RPMI8226 (cell line): ENCODE measurements around the gene HOXB5.

Experiments
- DNase-seq: peaks from one replicate; pipeline ENCODE4 v3.0.0-alpha.2; 2015

HOXB5 gene

GRCh38 chr17:48593126-48593829 is at the start of gene HOXB5:
HOXB5 (minus strand) TSS chr17:48593779; CDS start chr17:48593682, 97 bp downstream.
- no peak for DNase-seq

DNA sequence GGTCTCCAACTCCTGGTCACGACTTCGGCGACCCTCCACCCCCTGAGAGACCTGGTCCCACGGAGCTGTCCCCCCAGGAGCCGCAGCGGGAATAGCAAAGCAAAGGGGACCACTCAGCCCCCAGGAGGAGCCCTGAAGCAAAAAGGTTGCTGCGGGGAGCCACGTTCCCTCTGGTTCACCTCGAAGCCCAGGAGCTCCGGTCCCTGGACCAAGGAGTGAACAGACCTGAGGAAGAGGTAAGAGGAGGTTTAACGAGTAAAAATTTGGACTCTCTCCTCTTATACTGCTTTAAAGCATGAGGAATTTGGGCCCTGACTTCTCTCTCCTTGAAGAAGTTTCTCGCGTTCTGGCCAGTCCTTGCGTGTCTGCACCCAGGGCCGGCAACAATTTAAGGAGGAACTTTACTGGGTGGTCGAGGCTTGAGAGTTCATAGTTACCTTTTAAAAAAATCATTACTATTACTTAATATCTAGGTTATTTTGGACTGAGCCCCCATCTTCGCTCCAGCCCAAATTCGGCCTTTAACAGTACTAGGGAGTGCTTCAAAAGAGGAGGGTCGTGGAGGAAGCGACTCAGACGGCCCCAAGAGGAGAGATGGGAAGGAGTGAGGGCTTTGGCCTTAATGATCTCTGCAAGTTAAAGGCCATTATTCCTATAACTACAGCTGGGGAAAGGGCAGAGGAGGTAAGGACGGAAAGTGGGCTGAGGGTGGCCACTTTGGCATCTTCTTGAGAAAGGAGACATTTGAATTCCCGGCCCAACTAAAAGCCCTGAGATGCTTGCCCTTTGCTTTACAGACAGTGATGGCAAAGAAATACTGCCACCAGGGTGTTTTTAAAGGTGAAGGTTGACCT is 49.5 kb upstream of the HOXB5 start:
- DNase-seq, result no peak

DNA sequence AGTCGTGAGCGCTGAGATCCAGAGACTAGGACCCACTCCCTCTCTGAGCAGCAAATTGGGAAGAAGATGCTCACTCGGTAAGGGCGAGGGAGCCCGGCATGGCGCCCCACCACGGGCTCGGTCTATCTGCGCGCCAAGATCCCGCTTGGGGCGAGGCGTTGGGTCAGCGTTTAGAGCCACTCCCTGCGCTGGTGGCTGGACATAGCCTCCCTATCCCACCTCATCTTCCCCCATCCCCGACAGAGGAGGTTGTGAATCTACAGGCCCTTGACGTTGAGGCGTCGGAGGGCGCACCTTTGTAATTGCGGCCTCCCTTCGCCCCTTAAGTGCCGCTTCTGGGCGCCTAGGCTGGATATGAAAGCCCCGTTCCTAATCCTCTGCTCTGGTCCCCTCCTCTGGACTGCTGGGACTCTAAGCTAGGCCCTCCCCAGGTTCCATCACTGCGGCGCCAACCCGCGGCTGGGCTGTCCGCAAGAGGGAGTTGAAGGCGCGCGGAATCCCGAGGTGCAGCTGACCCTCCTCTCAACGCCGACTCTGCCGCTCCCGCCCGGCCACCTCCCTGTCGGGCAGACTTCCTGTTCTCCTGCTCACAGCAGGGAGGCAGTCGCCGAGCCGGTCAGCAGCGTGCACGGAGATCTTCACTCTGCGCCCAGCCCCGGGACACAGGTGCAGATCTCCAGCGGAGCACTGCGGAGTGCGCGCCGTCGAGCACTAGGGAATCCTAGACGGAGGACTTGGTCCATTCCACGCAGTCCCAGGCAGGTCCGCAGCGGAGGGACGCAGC is 48.7 kb upstream of the HOXB5 start:
- peak; percentile 18 for DNase-seq

DNA sequence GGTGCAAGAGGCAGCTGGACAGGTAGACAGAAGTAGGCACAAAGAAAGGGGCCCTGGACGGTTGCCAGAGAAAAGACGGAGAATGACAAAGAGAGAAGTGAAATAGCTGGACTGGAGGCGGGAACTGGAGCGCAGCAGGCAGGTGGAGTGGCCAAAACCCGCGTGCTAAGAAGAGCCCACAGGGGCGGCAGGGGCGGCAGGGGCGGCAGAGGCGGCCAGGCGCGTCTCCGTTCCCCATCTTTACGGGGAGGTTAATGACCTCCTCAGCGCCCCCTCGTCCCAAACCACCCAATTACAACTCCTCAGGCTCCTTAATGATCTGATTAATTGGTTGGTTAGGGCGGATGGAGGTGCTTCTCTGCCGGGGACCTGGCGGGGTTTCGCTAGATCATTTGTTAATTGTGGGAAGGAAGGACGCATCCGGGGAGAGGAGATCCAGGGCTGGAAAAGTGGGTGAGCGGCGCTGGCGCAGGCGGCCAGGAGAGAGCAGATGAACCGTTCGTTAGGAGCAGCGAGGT is 48.0 kb upstream of the HOXB5 start:
- peak; percentile 84 for DNase-seq

GRCh38 chr17:48640858-48641180 is 47.2 kb upstream of the HOXB5 start:
- no peak for DNase-seq

GRCh38 chr17:48639982-48640857 is 46.6 kb upstream of the HOXB5 start:
- DNase-seq, result no peak

GRCh38 chr17:48639136-48639535 is 45.6 kb upstream of the HOXB5 start:
- no peak for DNase-seq

DNA sequence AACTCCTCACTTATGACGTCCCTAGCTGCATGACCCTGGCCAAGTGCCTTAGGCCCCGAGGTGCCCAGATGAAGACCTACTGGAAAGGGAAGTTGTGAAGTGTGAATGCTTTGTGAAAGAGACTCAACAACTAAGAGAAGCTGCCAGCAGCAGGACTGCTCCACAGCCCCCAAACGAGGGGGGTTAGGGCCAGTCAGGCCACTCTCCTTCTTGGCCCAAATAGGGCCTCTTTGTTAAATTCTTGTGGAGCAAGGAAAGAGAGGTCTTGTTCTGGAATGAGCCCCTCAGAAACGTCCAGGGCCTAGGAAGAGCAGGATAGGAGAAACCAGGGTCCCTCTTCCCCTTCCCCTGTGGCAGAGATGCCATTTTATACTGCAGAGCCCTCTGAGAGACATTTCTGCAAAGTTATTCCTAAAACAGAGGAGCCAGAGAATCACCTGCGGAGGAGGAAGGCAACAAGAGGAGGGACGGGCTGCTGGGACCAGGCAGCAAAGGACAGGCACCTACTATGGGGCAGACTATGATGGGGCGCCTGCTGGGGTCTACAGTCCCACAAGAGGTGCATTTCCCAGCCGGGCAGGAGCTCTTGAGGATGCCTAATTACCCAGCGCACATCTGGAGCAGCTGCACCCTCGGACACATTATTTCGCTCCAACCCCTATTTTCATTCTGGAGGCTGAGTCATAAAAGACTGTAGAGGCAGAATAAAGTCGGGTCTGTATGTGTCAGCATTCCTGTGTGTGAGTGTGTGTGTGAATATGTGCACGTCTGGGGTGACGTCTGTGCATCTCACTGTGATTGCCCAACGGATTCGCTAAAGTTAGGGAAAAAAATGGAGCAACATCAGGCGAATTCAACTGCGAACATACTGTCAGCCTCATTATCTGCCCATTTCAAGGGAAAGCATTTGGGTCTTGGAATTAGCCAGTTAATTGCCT is 44.0 kb upstream of the HOXB5 start:
- no peak for DNase-seq

GRCh38 chr17:48636177-48637018 is 42.8 kb upstream of the HOXB5 start:
- DNase-seq, result peak; percentile 96

DNA sequence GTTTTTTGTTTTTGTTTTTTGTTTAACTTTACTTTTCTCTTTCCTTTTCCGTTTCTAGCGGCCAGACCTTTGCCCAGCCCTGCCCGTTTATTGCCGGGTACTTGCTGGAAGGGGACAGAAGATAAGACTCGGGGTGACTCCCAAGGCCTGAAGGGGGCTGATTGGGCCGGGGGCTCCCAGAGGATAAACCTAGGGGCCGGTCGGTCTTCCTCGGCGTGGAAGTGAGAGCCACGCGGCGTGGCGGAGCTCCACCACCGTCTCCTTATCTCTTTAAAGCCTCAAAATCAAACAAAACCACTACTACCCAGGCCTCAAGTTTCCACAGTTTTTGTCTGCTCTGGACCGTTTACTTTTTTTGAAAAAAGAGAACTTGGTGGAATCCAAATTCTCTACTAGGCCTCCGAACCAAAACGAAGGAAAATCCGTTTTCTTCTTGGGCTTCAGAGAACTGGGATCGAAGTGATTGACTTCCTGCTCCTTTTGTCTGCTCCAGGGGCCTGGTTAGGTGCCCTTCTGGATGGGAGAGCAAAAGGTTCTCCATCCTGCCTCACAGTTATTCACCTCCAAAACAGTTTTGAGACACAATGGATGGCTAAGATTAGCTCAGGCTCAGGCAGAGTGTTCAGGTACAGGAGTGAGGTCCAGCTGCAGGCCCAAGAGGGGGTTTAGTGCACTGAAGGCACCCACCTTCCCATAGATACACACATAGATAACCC is 41.1 kb upstream of the HOXB5 start:
- no peak for DNase-seq

DNA sequence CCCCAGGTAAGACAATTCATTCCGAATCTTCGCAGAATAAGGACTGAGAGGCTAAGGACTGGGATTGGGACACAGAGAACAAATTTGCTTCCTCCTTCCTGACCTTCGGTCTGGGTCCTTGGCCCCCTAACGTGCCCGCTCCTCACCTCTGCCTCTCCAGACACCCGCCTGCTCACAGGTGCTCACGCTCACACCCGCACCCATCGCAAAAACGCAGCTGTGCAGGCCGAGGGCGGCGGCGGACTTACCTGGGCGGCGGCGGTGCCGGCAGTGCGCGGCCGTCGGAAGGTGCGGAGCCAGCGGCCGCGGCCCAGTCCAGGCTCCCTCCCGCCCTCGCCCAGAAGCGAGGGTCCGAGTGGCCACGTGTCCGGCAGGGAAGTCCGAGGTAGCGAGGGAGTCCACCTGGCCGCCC is 39.7 kb upstream of the HOXB5 start:
- no peak for DNase-seq

GRCh38 chr17:48632579-48633265 is 39.1 kb upstream of the HOXB5 start:
- DNase-seq, result no peak

- no peak for DNase-seq
These were observed 38.4 kb upstream of the HOXB5 start for GRCh38 chr17:48631693-48632578.

GRCh38 chr17:48630925-48631692 is 37.5 kb upstream of the HOXB5 start:
- peak; percentile 50 for DNase-seq

GRCh38 chr17:48630009-48630924 is 36.7 kb upstream of the HOXB5 start:
- no peak for DNase-seq

DNA sequence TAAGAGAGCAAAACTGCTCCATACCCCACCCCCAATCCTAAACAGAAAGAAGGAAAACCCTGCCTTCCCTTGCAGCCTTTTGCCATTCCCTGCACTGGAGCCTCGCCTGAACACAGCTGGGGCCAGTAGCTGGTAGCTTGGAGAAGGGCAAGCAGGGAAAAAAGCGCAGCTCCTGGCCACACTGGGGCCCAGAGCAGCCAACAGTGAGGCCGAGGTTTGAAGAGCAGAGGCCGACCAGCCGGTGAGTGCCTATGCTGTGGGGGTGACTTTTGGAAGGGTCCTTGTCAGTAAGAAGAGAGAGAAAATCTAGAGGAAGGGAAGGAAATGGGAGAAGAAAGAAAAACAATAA is 35.8 kb upstream of the HOXB5 start:
- DNase-seq, result no peak
